Activated T-cell treated with anti-CD3 and anti-CD28 coated beads, Interleukin-2, amount 50 U/mL, for 72 hours (primary cell): ENCODE results near the gene SLC23A3. TPM values are rescaled to one million over a fixed set of nuclear protein-coding genes. Genes with fewer than 3 reads are reported as not detected.
"Not testable (repeated sequence)": the region's sequence is repeated elsewhere in the genome, so short reads cannot be mapped to it uniquely, and the experiment has no call there.

Source experiments
- ATAC-seq, 2 donors: fragments of 150-1000 bp; cut with Tn5 transposase; replicated peaks in 1 of 2; 2 replicates each; pipeline ENCODE4 v1.10.0; 2021; ENCODE audit warnings: moderate library complexity in 2 of 2, mild to moderate bottlenecking in 1 of 2
- DNase-seq, 2 donors: peaks; one replicate each; pipeline ENCODE4 v3.0.0; 2021 to 2022; ENCODE audit warnings: mixed read lengths in 1 of 2
- H3K27ac Mint-ChIP-seq: one replicate; pipeline ENCODE4 v1.8.0; 2022; ENCODE audit warnings: mild to moderate bottlenecking, moderate library complexity, mixed read lengths
- H3K27me3 Mint-ChIP-seq: one replicate; pipeline ENCODE4 v1.8.0; 2022; ENCODE audit warnings: low read depth, mixed read lengths
- H3K36me3 Mint-ChIP-seq, 2 donors: one replicate each; pipeline ENCODE4 v1.8.0; 2022; ENCODE audit warnings: mixed read lengths in 2 of 2, mild to moderate bottlenecking in 1 of 2; ENCODE audit not compliant: insufficient read depth in 2 of 2
- H3K4me1 Mint-ChIP-seq: one replicate; pipeline ENCODE4 v1.8.0; 2022; ENCODE audit warnings: low read depth, mixed read lengths
- H3K4me3 Mint-ChIP-seq, 2 donors: one replicate each; pipeline ENCODE4 v1.8.0; 2022; ENCODE audit warnings: mild to moderate bottlenecking in 2 of 2, mixed read lengths in 2 of 2, moderate library complexity in 2 of 2
- H3K9me3 Mint-ChIP-seq, 2 donors: one replicate each; pipeline ENCODE4 v1.8.0; 2022; ENCODE audit warnings: mixed read lengths in 2 of 2
- total RNA-seq, 2 donors: library from RNA; stranded (reverse); gene quantifications; one replicate each; pipeline ENCODE4 v1.2.3, GENCODE V29; 2022

The SLC23A3 gene
- total RNA-seq, 2 donors from 2014 or later: 3.1 to 4.0 TPM

- no peak for ATAC-seq
- Mint-ChIP-seq H3K27ac (peak overlapping the region; percentile 74), H3K4me3 (no peak overlapping the region), H3K9me3 (peaks cover 0 to under 1% of the 10 kb centered on the region in 2 donors), H3K4me1 (peaks cover 52% of the 10 kb centered on the region), H3K36me3 (peaks cover 3 to 4% of the 10 kb centered on the region in 2 donors), H3K27me3 (no peaks in the 10 kb centered on the region)
- no peak for DNase-seq
Observed at GRCh38 chr2:219209236-219210195, 39.7 kb upstream of the SLC23A3 start.

- DNase-seq (no peak), ATAC-seq (no peak)
- Mint-ChIP-seq H3K9me3 (peaks cover 0 to 3% of the 10 kb centered on the region in 2 donors), H3K36me3 (peaks cover 1 to 7% of the 10 kb centered on the region in 2 donors), H3K27ac (peak overlapping the region; percentile 9), H3K4me1 (peaks cover 52% of the 10 kb centered on the region), H3K27me3 (no peaks in the 10 kb centered on the region), H3K4me3 (peak overlapping the region; percentile 79 to 83)
Observed at GRCh38 chr2:219207884-219208740, 38.3 kb upstream of the SLC23A3 start.

GRCh38 chr2:219207134-219207883, 37.5 kb upstream of the SLC23A3 start:
- peak overlapping the region; percentile 79 to 83 for H3K4me3 Mint-ChIP-seq
- H3K9me3 Mint-ChIP-seq: peaks cover 0 to 3% of the 10 kb centered on the region in 2 donors
- peak overlapping the region; percentile 54 for H3K27ac Mint-ChIP-seq
- peaks cover 50% of the 10 kb centered on the region for H3K4me1 Mint-ChIP-seq
- H3K36me3 Mint-ChIP-seq: peaks cover 1 to 7% of the 10 kb centered on the region in 2 donors
- no peak for ATAC-seq
- no peak for DNase-seq
- H3K27me3 Mint-ChIP-seq: no peaks in the 10 kb centered on the region

- peaks cover 1 to 7% of the 10 kb centered on the region in 2 donors for H3K36me3 Mint-ChIP-seq
- H3K27ac Mint-ChIP-seq: peak within 1 kb of the TSS; percentile 69
- peaks cover 0 to 3% of the 10 kb centered on the region in 2 donors for H3K9me3 Mint-ChIP-seq
- peak; percentile 97 for ATAC-seq
- H3K4me3 Mint-ChIP-seq: peak within 1 kb of the TSS; percentile 79 to 83
- no peaks in the 10 kb centered on the region for H3K27me3 Mint-ChIP-seq
- peak; percentile 96 to 98 for DNase-seq
- H3K4me1 Mint-ChIP-seq: peaks cover 42% of the 10 kb centered on the region
Observed at GRCh38 chr2:219206328-219207133, 36.7 kb upstream of the SLC23A3 start, which contains the start of gene ZFAND2B. ZFAND2B (plus strand) TSS chr2:219206782; CDS start chr2:219206988, 206 bp downstream.

- Mint-ChIP-seq H3K36me3 (peaks cover 1 to 7% of the 10 kb centered on the region in 2 donors), H3K4me1 (peaks cover 36% of the 10 kb centered on the region), H3K27ac (peak overlapping the region; percentile 69), H3K9me3 (peaks cover 0 to 3% of the 10 kb centered on the region in 2 donors), H3K4me3 (peak overlapping the region; percentile 79 to 83), H3K27me3 (no peaks in the 10 kb centered on the region)
- DNase-seq (no peak), ATAC-seq (no peak)
Observed at GRCh38 chr2:219205981-219206327, 36.1 kb upstream of the SLC23A3 start.

- peaks cover 0 to 3% of the 10 kb centered on the region in 2 donors for H3K9me3 Mint-ChIP-seq
- no peak for ATAC-seq
- DNase-seq: no peak
- no peaks in the 10 kb centered on the region for H3K27me3 Mint-ChIP-seq
- H3K36me3 Mint-ChIP-seq: peaks cover 1 to 6% of the 10 kb centered on the region in 2 donors
- peaks cover 35% of the 10 kb centered on the region for H3K4me1 Mint-ChIP-seq
- peak overlapping the region; percentile 16 to 79 for H3K4me3 Mint-ChIP-seq
- no peak overlapping the region for H3K27ac Mint-ChIP-seq
Observed at GRCh38 chr2:219205165-219205538, 35.3 kb upstream of the SLC23A3 start.

- Mint-ChIP-seq H3K9me3 (peaks cover 0 to 3% of the 10 kb centered on the region in 2 donors), H3K27ac (no peak overlapping the region), H3K36me3 (peaks cover 1 to 6% of the 10 kb centered on the region in 2 donors), H3K4me1 (peaks cover 32% of the 10 kb centered on the region), H3K4me3 (no peak overlapping the region), H3K27me3 (no peaks in the 10 kb centered on the region)
- no peak for ATAC-seq
- DNase-seq: no peak
Observed at GRCh38 chr2:219204425-219205164, 34.8 kb upstream of the SLC23A3 start.

GRCh38 chr2:219201331-219201730, 31.5 kb upstream of the SLC23A3 start:
- not testable (repeated sequence) for H3K9me3 Mint-ChIP-seq

GRCh38 chr2:219200502-219201326, 30.9 kb upstream of the SLC23A3 start:
- Mint-ChIP-seq H3K27ac (peak overlapping the region; percentile 11), H3K4me1 (peaks cover 25% of the 10 kb centered on the region), H3K4me3 (peak overlapping the region; percentile 78 to 82)
- ATAC-seq, H3K27me3 Mint-ChIP-seq, H3K36me3 Mint-ChIP-seq, H3K9me3 Mint-ChIP-seq: not testable (repeated sequence)
- DNase-seq: peak; percentile 36 to 42

More at GRCh38 chr2:219201331-219201730, 31.5 kb upstream of the SLC23A3 start:
- peaks cover 25% of the 10 kb centered on the region for H3K4me1 Mint-ChIP-seq
- not testable (repeated sequence) for H3K27ac Mint-ChIP-seq, ATAC-seq, H3K36me3 Mint-ChIP-seq, H3K4me3 Mint-ChIP-seq, H3K27me3 Mint-ChIP-seq, DNase-seq

GRCh38 chr2:219199470-219200211, 29.8 kb upstream of the SLC23A3 start:
- Mint-ChIP-seq H3K4me3 (peak overlapping the region; percentile 28 to 39), H3K4me1 (peaks cover 20% of the 10 kb centered on the region), H3K9me3 (peaks cover 0 to 3% of the 10 kb centered on the region in 2 donors), H3K27ac (no peak overlapping the region), H3K27me3 (no peaks in the 10 kb centered on the region), H3K36me3 (peaks cover 1 to 5% of the 10 kb centered on the region in 2 donors)
- no peak for ATAC-seq
- no peak for DNase-seq
